IPS-15b (cell line): Measurements from ENCODE around the gene PLEKHA6.
"Not testable (repeated sequence)": the region's sequence is repeated elsewhere in the genome, so short reads cannot be mapped to it uniquely, and the experiment has no call there.

Source experiments
- H3K27me3 ChIP-seq: one replicate; pipeline ENCODE4 v1.6.1; 2013; ENCODE audit warnings: low read length; ENCODE audit not compliant: control insufficient read depth, insufficient read depth
- H3K36me3 ChIP-seq: one replicate; pipeline ENCODE4 v1.6.1; 2013; ENCODE audit warnings: low read length; ENCODE audit not compliant: control insufficient read depth, insufficient read depth
- H3K4me1 ChIP-seq: one replicate; pipeline ENCODE4 v1.6.1; 2013; ENCODE audit warnings: mild to moderate bottlenecking, low read length; ENCODE audit not compliant: control insufficient read depth, insufficient read depth
- H3K4me3 ChIP-seq: one replicate; pipeline ENCODE4 v1.5.1; 2013; ENCODE audit warnings: low read depth, low read length
- H3K9ac ChIP-seq: one replicate; pipeline ENCODE4 v1.6.1; 2013; ENCODE audit warnings: low read depth, mild to moderate bottlenecking, low read length
- H3K9me3 ChIP-seq: one replicate; pipeline ENCODE4 v1.6.1; 2013; ENCODE audit warnings: mild to moderate bottlenecking, low read length; ENCODE audit not compliant: control insufficient read depth, insufficient read depth

PLEKHA6 gene

DNA sequence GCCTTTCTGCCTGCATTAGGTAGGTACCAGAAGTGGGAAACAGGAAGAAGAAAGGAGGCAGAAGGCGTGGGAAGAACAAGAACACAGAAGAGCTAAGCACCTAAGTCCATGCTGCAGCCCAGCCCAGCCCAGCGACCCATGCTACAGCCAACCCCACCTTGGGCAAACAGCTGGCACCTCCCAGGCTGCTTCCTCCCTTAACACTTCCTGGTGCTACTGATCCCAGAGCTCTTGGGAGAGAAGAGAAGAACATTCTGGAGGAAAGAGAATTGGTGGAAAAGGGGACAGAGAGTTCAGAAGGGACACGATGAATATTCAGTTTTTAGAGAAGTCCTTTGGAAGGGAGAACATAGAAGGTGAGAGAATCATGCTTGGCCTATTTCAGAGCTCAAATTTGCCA, 28.5 kb downstream of the PLEKHA6 start:
- no peak overlapping the region for H3K4me3 ChIP-seq
- H3K9me3 ChIP-seq: no peaks in the 10 kb centered on the region
- H3K27me3 ChIP-seq: no peaks in the 10 kb centered on the region
- H3K4me1 ChIP-seq: peaks cover 4% of the 10 kb centered on the region
- H3K9ac ChIP-seq: no peak overlapping the region
- no peaks in the 10 kb centered on the region for H3K36me3 ChIP-seq

DNA sequence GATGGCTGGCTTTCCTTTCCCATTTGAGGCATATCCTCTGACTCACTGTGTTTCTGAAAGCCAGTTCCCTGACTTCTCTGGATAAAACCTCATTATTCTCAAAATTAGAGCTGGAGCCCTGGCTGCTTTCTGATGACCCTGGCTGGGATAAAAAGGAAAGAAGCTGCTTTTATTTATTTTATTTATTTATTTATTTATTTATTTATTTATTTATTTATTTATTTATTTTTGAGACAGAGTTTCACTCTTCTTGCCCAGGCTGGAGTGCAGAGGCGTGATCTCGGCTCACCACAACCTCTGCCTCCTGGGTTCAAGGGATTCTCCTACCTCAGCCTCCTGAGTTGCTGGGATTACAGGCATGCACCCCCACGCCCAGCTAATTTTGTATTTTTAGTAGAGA, 31.9 kb downstream of the PLEKHA6 start:
- not testable (repeated sequence) for H3K27me3 ChIP-seq, H3K36me3 ChIP-seq

DNA sequence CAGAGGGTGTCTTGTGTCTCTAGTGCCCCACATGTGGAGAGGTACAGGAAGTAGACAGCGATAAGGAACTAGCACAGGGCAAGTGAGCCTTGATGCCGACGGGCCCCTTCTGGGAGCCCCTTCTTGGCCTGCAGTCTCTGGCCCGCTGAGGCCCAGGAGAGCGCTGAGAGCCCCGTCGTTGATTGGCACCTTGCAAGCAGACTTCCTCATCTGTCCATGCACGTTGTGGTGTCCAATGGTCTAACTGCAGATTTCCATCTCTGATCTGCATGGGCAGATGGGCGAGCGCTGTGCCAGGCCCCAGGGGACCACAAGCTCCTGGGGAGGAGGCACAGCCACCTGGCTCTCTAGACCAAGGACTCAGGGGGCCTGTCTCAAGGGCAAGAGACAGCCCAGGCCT, 32.4 kb downstream of the PLEKHA6 start:
- H3K4me1 ChIP-seq: no peaks in the 10 kb centered on the region
- no peak overlapping the region for H3K9ac ChIP-seq
- H3K4me3 ChIP-seq: no peak overlapping the region
- H3K36me3 ChIP-seq: no peaks in the 10 kb centered on the region
- H3K9me3 ChIP-seq: no peaks in the 10 kb centered on the region
- no peaks in the 10 kb centered on the region for H3K27me3 ChIP-seq

More for the DNA sequence above, 31.9 kb downstream of the PLEKHA6 start:
- not testable (repeated sequence) for H3K4me3 ChIP-seq, H3K9ac ChIP-seq, H3K9me3 ChIP-seq, H3K4me1 ChIP-seq

DNA sequence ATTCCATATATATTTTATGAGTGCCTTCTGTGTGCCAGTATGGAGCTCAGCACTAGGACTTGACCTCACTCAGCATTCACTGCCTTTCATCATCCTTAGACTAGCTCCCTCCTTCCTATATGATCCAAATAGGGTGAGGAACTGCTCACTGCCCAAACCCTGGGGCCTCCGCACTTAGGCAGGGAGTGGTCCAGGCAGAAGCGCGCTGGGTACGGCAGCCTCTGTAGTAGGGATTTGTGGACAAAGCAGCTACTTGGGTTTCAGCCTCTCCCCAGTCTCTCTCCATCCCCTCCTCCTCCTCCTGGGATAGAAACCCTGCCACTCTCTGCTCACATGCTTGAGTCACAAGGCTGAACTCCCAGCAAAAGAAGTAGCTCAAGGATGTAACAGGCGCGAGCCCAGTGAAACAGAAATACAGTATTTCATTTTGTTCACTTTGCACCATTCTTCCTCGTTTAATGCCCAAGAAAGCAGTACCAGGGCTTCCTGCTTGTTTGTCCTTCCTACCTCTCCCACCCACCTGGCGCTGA, 32.9 kb downstream of the PLEKHA6 start:
- Histone ChIP-seq H3K4me1 (no peaks in the 10 kb centered on the region), H3K27me3 (no peaks in the 10 kb centered on the region), H3K9ac (no peak overlapping the region), H3K9me3 (no peaks in the 10 kb centered on the region), H3K4me3 (no peak overlapping the region), H3K36me3 (no peaks in the 10 kb centered on the region)

DNA sequence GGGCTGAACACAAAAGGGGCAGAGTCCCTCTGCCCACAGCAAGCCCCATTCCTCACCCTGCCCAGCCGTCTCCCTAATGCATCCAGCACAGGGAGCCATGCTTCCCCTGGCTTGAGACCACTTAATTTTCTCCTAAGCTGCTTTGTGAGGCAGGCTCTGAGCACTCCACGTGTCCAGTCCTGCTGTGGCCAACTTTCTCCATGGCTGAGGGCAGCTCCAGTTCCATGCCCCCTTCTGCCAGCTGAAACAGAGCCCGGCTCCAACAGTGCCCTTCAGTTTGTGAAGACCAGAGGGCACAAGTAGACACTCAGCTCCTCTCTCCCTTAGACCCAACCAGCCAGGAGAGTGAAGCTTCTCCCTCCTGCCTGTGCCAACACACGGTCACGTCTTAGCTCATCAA, 33.8 kb downstream of the PLEKHA6 start:
- no peak overlapping the region for H3K4me3 ChIP-seq
- no peaks in the 10 kb centered on the region for H3K27me3 ChIP-seq
- no peaks in the 10 kb centered on the region for H3K9me3 ChIP-seq
- H3K9ac ChIP-seq: no peak overlapping the region
- H3K4me1 ChIP-seq: no peaks in the 10 kb centered on the region
- H3K36me3 ChIP-seq: no peaks in the 10 kb centered on the region

DNA sequence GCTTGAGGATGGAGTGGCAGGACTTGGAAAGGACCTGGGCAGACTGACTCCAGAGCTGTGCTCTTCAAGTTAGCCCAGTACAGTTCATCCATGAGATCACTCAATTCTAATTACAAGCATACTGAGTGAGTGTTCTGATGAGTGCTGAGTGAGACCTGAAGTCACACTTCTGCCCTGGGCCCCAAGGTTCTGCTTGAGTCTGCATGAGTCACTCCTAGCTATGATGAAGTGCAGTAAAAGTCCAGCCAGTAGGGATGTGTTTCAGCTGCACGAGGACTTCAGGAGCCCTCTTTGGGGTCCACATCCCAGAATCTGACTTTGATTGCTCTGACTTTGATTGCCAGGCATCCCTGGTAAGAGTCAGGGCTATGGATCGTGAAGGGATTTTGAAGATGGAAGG, 35.8 kb downstream of the PLEKHA6 start:
- Histone ChIP-seq H3K4me1 (no peaks in the 10 kb centered on the region), H3K9ac (no peak overlapping the region), H3K27me3 (no peaks in the 10 kb centered on the region), H3K36me3 (no peaks in the 10 kb centered on the region), H3K9me3 (no peaks in the 10 kb centered on the region), H3K4me3 (no peak overlapping the region)

DNA sequence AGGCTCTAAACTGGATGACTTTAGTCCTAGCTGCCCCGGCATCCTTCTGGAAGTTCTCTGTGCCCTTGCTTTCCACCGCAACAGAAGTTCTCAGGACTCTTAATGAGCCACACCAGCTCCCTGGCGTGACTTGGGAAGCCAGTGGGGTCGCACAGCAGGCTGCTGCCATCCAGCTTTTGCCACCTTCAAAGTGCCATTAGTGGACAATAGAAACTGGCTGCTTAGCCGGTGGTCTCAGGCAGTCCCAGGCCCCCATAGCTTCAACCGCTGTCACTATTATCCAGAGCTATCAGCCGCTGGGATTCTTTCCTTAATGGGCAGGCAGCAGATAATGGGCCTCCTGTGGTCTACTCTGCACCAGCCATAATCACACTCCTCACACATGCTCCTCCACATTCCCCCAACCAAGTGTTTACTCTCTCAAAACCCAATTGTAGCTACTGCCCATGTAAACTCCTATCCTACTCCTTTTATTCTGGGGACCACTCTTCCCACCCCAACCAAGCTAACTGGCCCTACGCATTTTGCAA, 37.3 kb downstream of the PLEKHA6 start:
- no peaks in the 10 kb centered on the region for H3K4me1 ChIP-seq
- no peaks in the 10 kb centered on the region for H3K27me3 ChIP-seq
- H3K9ac ChIP-seq: no peak overlapping the region
- H3K4me3 ChIP-seq: no peak overlapping the region
- H3K36me3 ChIP-seq: no peaks in the 10 kb centered on the region
- no peaks in the 10 kb centered on the region for H3K9me3 ChIP-seq

DNA sequence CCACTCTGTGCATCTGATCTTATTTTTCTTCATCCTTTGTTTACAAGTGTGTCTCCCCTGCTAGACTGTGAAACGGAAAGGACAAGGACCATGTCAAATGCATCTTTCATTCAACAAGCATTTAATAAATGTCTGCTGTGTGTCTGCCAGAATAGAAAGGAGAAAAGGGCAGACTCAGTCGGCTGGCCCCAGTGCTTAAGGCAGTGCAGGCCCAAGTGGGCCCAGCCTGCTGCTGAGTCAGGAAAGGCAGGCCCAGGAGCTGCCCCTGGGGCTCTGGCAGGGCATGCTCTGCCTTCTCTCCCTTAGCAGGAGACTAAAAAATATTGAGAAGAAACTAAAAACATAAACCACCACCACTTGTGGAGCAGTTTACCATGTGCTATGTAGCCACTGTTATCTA, 38.1 kb downstream of the PLEKHA6 start:
- no peak overlapping the region for H3K4me3 ChIP-seq
- no peaks in the 10 kb centered on the region for H3K4me1 ChIP-seq
- H3K9me3 ChIP-seq: no peaks in the 10 kb centered on the region
- no peaks in the 10 kb centered on the region for H3K36me3 ChIP-seq
- no peak overlapping the region for H3K9ac ChIP-seq
- H3K27me3 ChIP-seq: no peaks in the 10 kb centered on the region

DNA sequence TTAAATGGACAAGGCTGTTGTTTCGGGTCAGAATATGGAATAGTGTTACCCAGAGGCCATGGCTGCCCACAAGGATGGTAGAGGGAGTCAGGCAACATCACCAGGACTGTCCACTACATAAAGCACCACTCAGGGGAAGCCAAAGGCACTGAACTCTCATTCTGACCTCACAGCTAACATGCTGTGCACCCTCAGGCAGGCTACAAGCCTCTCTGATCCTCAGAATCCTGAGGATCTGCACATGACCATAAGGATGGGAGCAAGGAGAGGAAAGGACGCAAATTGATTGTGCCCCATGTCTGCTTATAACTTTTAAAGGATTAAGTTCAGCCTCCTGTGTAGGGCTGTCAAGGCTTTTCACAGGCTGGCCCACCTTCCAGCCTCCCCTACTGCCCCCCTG, 38.7 kb downstream of the PLEKHA6 start:
- Histone ChIP-seq H3K4me1 (no peaks in the 10 kb centered on the region), H3K9ac (no peak overlapping the region), H3K9me3 (no peaks in the 10 kb centered on the region), H3K4me3 (no peak overlapping the region), H3K36me3 (no peaks in the 10 kb centered on the region), H3K27me3 (no peaks in the 10 kb centered on the region)

DNA sequence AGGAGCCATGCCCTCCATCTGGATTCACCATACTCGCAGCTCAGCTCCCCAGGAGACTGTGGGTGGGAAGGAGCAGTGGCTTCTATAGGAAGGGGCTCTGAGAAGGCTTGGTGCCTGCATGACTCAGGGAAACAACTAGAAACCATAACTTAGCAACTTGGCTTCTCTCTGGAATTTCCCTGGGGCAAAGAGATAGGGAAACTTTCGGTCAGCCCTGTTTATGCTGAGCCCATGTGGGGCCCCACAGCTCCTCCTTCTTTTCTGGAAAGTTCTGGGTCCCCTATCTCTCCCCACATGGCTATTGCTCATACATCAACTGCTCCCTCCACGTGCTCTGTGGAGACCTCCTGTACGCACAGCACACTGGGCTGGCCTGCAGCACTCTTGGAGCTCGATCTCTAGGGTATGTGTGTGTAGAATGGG, 39.3 kb downstream of the PLEKHA6 start:
- H3K27me3 ChIP-seq: no peaks in the 10 kb centered on the region
- no peak overlapping the region for H3K9ac ChIP-seq
- no peaks in the 10 kb centered on the region for H3K9me3 ChIP-seq
- H3K36me3 ChIP-seq: no peaks in the 10 kb centered on the region
- H3K4me3 ChIP-seq: no peak overlapping the region
- H3K4me1 ChIP-seq: no peaks in the 10 kb centered on the region

DNA sequence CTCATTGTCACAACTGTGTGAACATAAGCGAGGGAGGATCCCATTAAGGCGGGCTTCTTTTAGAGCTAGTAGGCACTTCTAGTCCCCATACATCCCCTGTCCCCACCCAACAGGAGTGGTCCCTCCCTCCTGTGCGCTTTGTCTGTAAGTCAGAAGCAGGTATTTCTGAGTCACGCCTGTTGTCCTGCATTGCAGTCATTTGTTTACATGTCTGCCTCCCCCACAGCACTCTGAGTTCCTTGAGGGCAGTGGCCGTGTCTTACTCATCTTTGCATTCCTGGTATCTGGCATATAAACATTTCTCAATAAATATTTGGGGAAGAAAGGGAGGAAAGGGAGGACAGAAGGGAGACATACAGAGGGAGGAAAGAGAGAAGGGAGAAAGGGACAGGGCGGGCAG, 40.3 kb downstream of the PLEKHA6 start:
- H3K4me3 ChIP-seq: no peak overlapping the region
- no peak overlapping the region for H3K9ac ChIP-seq

DNA sequence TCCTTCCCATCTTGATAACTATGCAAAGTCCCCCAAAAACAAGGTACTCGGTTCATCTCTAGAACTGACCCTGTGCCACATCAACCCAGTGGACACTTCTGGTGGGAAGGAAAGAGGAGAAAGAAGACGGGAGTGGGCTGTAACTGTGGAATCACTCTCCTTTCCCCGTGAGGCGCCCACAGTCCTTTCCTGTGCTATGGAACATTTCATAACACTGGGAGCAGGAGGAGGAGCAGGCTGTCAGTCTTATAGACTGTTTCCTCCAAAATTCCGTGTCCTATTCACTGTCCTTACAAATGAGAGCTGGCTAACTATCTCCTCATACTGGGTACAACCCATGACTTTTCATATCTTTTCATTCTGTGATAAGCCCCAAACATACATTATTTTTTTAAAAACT, 40.7 kb downstream of the PLEKHA6 start:
- no peak overlapping the region for H3K4me3 ChIP-seq
- peaks cover 12% of the 10 kb centered on the region for H3K27me3 ChIP-seq
- no peaks in the 10 kb centered on the region for H3K36me3 ChIP-seq
- peaks cover 5% of the 10 kb centered on the region for H3K4me1 ChIP-seq
- H3K9ac ChIP-seq: no peak overlapping the region
- H3K9me3 ChIP-seq: no peaks in the 10 kb centered on the region

More for the DNA sequence above, 40.3 kb downstream of the PLEKHA6 start:
- peaks cover 8% of the 10 kb centered on the region for H3K27me3 ChIP-seq
- H3K9me3 ChIP-seq: no peaks in the 10 kb centered on the region
- H3K4me1 ChIP-seq: peaks cover 2% of the 10 kb centered on the region
- no peaks in the 10 kb centered on the region for H3K36me3 ChIP-seq
